NCI-H2171 treated with DMSO at 0.1 percent for 48 hours (cell line): ENCODE data around the gene OASL.
"Not testable (repeated sequence)": the region's sequence is repeated elsewhere in the genome, so short reads cannot be mapped to it uniquely, and the experiment has no call there.

ENCODE experiments used
- DNase-seq: peaks from one replicate; lab custom pipeline; 2025; lab: John Stamatoyannopoulos, UW

Gene OASL

GRCh38 chr12:121059031-121059898, 20.2 kb upstream of the OASL start:
- DNase-seq = no peak

DNA sequence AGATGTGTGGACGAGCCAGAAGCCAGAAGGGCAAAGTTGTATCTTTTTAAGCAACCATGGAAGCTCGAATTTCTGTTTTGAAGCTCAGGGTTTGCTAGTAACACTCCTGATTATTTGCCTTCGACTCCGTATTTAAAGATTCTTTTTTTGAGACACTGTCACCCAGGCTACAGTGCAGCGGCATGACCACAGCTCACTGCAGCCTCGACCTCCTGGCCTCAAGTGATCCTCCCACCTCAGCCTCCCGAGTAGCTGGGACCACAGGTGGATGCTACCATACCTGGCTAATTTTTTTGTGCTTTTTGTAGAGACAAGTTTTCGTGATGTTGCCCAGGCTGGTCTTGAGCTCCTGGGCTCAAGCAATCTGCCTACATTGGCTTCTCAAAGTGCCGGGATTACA, 18.7 kb upstream of the OASL start:
- no peak for DNase-seq

- no peak for DNase-seq
Measured at GRCh38 chr12:121053706-121054105, 14.7 kb upstream of the OASL start.

DNA sequence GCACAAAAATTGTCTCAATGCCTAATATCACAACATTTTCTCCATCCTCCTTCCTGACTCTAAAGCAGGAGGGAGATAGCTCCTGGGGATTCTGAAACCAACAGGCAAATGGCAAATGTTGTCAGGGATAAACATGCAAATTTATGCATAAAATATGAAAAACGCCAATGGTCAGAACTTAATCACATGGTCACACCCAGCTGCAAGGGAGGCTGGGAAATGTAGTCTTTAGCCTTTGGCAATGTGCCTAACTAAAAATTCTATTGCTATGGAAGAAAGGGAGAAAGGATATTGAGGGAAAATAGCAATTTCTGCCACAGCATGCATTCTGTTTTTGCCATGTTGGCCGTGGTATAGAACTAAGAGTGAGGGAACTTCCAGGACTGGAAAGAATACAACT, 11.7 kb upstream of the OASL start:
- DNase-seq = no peak

DNA sequence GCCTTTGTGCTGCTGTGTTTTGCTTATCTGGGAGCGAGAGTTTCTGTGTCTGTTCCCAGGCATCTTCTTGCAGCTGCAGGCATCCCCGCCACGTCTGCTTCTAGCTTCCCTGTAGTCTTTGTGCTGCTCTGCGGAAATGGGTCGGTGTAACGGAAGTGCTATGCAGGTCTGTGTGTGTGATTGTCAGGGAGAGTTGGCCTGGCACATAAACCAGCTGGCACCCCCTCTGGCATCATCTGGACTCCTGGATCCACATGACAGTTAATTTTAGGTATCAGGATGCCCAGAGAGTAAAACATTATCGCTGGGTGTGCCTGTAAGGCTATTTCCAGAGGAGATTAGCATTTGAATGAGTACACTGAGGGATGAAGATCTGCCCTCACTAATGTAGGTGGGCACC, 9.4 kb upstream of the OASL start:
- DNase-seq = no peak

DNA sequence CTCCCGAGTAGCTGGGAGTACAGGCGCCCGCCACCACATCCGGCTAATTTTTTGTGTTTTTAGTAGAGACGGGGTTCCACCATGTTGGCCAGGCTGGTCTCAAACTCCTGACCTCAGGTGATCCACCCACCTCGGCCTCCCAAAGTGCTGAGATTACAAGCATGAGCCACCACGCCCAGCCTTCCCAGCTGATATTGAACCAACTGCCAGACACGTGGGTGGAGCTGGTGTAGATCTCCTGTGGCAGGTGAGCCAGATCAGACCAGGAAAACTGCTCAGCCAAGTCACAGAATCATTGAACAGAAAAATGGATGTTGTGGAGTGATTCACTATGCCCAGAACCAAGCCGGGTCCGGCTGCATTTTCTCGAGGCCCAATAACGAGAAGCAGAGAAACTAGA, 8.4 kb upstream of the OASL start:
- DNase-seq = not testable (repeated sequence)

DNA sequence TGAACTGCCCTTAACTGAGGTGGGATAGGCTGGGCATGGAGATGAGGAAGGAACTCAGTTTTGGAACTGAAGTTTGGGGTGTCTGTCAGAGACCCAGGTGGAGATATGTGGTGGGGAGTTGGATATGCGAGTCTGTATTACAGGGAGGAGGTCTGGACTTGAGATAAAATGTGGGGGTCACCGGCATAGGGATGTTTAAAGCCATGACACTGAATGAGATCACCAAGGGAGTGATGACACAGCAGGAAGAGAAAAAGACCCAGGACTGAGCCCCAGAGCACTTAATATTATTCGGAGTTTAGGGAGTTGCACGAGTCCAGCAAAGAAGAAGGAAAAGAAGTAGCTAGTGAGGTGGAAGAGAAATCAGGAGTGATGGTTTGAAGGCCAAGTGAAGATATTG, 4.0 kb upstream of the OASL start:
- DNase-seq = no peak

- no peak for DNase-seq
Measured at GRCh38 chr12:121036810-121037326, 2.2 kb downstream of the OASL start.

DNA sequence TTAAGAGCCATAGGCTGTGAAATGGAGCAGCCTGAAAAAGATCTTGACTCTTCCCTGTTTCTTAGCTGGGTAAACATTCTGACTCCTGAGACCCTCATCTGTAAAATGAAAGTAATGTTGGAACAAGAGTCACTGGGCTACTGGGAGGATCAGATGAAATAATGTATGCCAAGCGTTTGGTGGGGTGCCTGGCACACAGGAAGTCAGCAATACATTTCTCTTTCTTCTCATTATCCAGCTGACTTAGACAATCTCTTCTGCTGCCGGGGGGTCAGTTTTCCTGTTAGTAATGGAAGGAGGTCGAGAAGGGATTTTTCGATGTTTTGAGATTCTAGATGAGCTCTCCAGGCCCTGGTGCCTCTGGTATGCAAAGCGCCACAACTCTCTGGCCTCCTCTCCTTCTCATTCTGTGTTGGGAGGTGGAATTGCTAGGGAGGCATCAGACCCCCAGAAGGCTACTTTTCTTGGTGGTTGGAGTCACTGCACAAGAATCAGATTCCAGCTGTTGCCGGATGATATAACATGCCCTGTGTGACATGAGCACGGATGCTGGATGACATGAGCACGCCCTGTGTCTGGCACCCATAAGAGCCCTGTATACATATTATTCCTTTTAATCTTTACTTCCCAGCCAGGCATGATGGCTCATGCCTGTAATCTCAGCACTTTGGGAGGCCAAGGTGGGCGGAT, 4.3 kb downstream of the OASL start:
- no peak for DNase-seq

- DNase-seq = no peak
Measured at GRCh38 chr12:121033625-121034349, 5.3 kb downstream of the OASL start.

DNA sequence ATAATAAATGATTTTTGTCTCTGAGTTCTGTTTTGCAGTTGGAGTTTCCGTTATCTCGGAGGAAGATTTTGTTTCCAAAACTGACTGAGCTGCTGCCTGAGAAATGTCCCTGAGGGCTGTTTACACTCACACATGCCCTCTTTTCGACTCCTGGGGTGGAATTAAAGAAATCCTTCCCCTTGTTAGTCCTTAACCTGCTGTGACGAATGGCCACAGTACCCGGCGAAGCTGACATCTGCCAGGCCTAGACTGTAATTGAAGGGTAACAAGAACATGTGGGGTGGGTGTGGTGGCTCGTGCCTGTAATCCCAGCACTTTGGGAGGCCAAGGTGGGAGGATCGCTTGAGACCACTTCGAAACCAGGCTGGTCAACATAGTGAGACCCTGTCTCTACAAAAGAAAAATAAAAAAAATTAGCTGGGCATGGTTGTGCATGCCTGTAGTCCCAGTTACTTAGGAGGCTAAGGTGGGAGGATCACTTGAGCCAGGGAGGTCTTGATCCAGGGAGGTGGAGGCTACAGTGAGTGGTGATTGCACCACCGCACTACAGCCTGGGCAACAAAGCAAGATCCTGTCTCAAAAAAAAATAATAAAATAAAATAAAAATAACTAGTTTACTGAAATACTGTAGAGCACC, 8.4 kb downstream of the OASL start:
- DNase-seq = no peak

- no peak for DNase-seq
Measured at GRCh38 chr12:121026274-121027045, 12.6 kb downstream of the OASL start.

GRCh38 chr12:121025442-121026226, 13.4 kb downstream of the OASL start:
- DNase-seq = no peak

- no peak for DNase-seq
Measured at GRCh38 chr12:121023799-121024198, 15.2 kb downstream of the OASL start.

DNA sequence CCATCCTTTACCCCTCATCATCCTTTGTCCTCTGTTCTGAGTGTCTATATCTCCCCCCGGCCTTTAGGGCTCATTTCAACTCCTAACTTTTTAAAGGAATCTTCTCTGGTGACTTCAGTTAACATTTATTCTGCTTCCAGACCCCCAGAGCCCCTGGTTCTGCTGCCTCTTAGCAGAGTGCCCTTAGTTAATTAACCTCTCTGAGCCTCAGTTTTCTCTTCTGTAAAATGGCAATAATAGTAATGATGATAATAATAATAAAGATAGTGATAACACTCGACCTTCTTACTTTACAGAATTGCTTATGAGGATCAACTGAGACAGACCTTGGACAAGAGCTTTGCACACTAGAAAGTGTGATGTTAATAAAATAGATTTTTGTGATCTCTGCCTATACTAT, 16.3 kb downstream of the OASL start:
- no peak for DNase-seq

- no peak for DNase-seq
Measured at GRCh38 chr12:121021754-121022153, 17.3 kb downstream of the OASL start.

DNA sequence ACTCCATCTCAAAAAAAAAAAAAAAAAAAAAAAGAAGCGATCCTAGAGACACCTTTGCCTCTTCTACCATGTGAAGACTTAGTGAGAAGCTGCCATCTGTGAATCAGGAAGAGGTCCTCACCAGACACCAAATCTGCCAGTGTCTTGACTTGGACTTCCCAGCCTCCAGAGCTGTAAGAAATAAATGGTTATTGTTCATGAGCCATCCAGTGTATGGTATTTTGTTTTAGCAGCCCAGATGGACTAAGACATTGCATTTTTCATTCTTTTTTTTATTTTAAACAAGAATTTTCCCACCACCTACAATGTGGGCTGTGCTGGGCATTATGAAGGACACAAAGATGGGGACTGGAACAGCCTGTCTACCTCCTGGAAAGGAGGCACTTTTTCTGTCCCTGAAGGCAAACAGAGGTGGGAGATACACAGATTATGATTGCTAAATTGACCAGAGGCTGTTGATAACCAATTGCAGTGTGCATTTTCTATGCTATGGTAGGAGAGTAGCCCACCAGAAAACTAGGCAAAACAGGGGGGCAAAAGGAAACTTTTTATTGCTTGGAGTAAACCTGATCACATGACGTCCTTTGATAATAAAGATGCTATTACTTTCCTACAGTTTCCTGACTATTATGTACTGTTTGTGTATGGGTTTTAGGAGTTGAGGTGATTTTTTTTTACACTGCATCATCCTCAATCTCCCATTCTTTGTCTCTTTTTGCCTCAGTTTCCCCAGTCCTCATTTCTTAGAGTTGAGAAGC, 20.0 kb downstream of the OASL start:
- DNase-seq = no peak

DNA sequence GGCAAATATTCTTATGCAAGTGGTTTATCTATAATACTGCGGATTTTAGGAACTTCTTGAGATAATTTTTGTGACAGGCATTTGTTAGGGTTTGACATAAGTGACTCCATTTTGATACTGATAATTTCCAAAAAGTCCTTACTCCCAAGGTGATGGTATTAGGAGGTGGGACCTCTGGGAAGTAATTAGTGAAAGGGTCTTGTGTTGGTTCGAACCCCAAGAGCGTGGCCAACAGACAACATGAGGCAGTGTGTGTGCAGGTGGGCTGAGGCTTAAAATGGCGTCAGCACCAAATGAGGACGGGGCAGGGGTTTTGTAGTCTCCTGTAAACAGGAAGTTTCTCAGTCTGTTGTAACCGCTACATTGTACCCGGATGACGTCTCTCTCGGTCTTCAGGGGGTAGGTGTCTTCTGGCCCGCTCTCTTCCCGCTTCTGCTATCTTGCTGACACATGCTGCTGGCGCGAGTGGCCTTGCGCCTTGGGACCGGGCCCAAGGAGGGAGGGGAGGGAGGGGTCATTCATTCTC, 21.0 kb downstream of the OASL start:
- no peak for DNase-seq
